Measurements from ENCODE around the gene C14orf93. TPM values are rescaled to one million over a fixed set of nuclear protein-coding genes. Genes with fewer than 3 reads are reported as not detected.

Gene C14orf93
- total RNA-seq, 4 donors from 2014 or later = 17.1 to 41.2 (median 23.9) TPM

- in situ Hi-C loops (cut with MboI; ENCODE audit: low pct_ligation_motif_present in 1 of 4, low pct_unique_long_range_greater_than_20kb in 1 of 4, low sequenced_read_pairs in 3 of 4) = no loop called here
- Histone ChIP-seq H3K4me1 (peaks cover 8 to 16% (median 11%) of the 10 kb centered on the region in 4 donors), H3K36me3 (peaks cover 0 to 25% (median 11%) of the 10 kb centered on the region in 4 donors), H3K9me3 (no peaks in the 10 kb centered on the region), H3K27ac (peak overlapping the region; percentile 91 to 96 (median 92)), H3K4me3 (peak overlapping the region in 3 of 4 donors; percentile 59 to 99 (median 80)), H3K27me3 (no peaks in the 10 kb centered on the region)
- TF ChIP-seq EP300 (IDR thresholded peaks at IDR 0.05; ENCODE audit: low read depth) = no peak
- TF ChIP-seq POLR2A (IDR thresholded peaks at IDR 0.05) = no peak
- no peak for TF ChIP-seq POLR2AphosphoS5 (IDR thresholded peaks at IDR 0.05)
- TF ChIP-seq, protein P1, sequence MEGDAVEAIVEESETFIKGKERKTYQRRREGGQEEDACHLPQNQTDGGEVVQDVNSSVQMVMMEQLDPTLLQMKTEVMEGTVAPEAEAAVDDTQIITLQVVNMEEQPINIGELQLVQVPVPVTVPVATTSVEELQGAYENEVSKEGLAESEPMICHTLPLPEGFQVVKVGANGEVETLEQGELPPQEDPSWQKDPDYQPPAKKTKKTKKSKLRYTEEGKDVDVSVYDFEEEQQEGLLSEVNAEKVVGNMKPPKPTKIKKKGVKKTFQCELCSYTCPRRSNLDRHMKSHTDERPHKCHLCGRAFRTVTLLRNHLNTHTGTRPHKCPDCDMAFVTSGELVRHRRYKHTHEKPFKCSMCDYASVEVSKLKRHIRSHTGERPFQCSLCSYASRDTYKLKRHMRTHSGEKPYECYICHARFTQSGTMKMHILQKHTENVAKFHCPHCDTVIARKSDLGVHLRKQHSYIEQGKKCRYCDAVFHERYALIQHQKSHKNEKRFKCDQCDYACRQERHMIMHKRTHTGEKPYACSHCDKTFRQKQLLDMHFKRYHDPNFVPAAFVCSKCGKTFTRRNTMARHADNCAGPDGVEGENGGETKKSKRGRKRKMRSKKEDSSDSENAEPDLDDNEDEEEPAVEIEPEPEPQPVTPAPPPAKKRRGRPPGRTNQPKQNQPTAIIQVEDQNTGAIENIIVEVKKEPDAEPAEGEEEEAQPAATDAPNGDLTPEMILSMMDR (IDR thresholded peaks at IDR 0.05) = peak in 1 of 5 experiments; percentile 12
- DNase-seq = no peak
- intact Hi-C loops (cut with DNase I; ENCODE audit: low total_unique reads) = no loop called here
- WGBS, 2 donors (ENCODE audit: low coverage in 1 of 2) = 71 to 89% methylated on average over 10 to 14 of the region's 14 CpGs
Measured at GRCh38 chr14:23035303-23036144, 25.6 kb upstream of the C14orf93 start.

DNA sequence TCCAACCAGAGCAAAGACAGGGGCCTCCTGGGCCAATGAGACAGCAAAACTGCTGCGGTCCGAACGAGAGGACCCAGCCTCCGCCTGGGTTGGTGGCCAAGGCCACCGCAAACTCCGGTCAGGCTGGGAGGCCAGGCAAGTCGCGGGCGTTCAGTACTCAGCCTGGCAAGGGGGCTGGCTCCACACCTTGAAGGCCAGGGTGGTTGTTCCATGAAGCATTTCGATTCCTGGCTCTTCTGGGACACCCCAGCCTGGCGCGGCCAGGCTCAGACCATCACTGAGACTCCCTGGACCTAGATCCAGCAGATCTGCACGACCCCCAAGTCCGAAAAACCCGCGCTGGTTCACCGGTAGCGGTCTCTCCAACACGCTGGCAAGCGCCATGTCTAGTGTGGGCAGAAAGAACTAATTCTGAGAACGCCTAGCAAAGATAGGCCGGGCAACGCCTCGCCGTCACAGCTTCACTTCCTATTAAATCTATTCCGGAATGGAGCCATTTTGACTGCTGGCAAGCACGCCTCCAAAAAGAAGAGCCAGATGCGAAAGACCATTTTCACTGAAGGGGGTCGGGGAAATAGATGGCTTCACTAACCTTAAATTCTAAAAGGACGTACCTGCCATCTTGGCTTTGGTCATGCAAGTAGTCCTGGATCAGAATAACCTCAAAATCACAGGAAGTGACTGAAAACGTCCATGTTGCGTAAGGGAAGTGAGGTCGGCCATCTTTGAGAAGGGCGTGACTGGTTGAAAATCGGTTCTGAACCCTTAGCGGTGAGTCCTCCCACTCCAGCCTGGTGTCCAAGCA lies 24.8 kb upstream of the C14orf93 start, which contains the start of gene PSMB5:
PSMB5 (minus strand) TSS at position 403 of the 805 bp plus-strand sequence; CDS start at position 384, 19 bp downstream.
- H3K4me1 ChIP-seq = peaks cover 8 to 16% (median 11%) of the 10 kb centered on the region in 4 donors
- peak within 1 kb of the TSS; percentile 91 to 96 (median 92) for H3K27ac ChIP-seq
- in situ Hi-C loops (cut with MboI; ENCODE audit: low pct_ligation_motif_present in 1 of 4, low pct_unique_long_range_greater_than_20kb in 1 of 4, low sequenced_read_pairs in 3 of 4) (no loop called here), intact Hi-C loops (cut with DNase I; ENCODE audit: low total_unique reads) (no loop called here)
- no peaks in the 10 kb centered on the region for H3K9me3 ChIP-seq
- H3K36me3 ChIP-seq = peaks cover 0 to 27% (median 11%) of the 10 kb centered on the region in 4 donors
- no peaks in the 10 kb centered on the region for H3K27me3 ChIP-seq
- 0% methylated on average over 36 of the region's 36 CpGs; no CpG with 5 or more reads in 1 of the 2 donors for WGBS, 2 donors (ENCODE audit: low coverage in 1 of 2)
- TF ChIP-seq POLR2A (IDR thresholded peaks at IDR 0.05) = peak; percentile 41
- peak in 2 of 3 donors; percentile 56 to 66 for TF ChIP-seq POLR2AphosphoS5 (IDR thresholded peaks at IDR 0.05)
- TF ChIP-seq, protein P1 (IDR thresholded peaks at IDR 0.05) = peak in 2 of 5 experiments; percentile 33 to 46
- TF ChIP-seq EP300 (IDR thresholded peaks at IDR 0.05; ENCODE audit: low read depth) = no peak
- H3K4me3 ChIP-seq = peak within 1 kb of the TSS; percentile 59 to 99 (median 84)
- peak; percentile 91 for DNase-seq

GRCh38 chr14:23033801-23034497 lies 24.0 kb upstream of the C14orf93 start:
- intact Hi-C loops (cut with DNase I; ENCODE audit: low total_unique reads) = no loop called here
- WGBS, 2 donors (ENCODE audit: low coverage in 1 of 2) = 32 to 45% methylated on average over 6 to 14 of the region's 17 CpGs

More at GRCh38 chr14:23033801-23034497, 24.0 kb upstream of the C14orf93 start:
- in situ Hi-C loops (cut with MboI; ENCODE audit: low pct_ligation_motif_present in 1 of 4, low pct_unique_long_range_greater_than_20kb in 1 of 4, low sequenced_read_pairs in 3 of 4) = no loop called here
- Histone ChIP-seq H3K36me3 (peaks cover 0 to 32% (median 15%) of the 10 kb centered on the region in 4 donors), H3K27ac (peak overlapping the region; percentile 91 to 96 (median 92)), H3K4me1 (peaks cover 8 to 22% (median 11%) of the 10 kb centered on the region in 4 donors), H3K9me3 (no peaks in the 10 kb centered on the region), H3K4me3 (peak overlapping the region; percentile 59 to 99 (median 84)), H3K27me3 (no peaks in the 10 kb centered on the region)
- TF ChIP-seq POLR2A (IDR thresholded peaks at IDR 0.05) = no peak
- TF ChIP-seq EP300 (IDR thresholded peaks at IDR 0.05; ENCODE audit: low read depth) = no peak
- TF ChIP-seq, protein P1 (IDR thresholded peaks at IDR 0.05) = no peak
- TF ChIP-seq POLR2AphosphoS5 (IDR thresholded peaks at IDR 0.05) = no peak
- no peak for DNase-seq

Measured in transverse colon (tissue), 4 donors.